Measurements from ENCODE around the gene CCDC122. TPM values are rescaled to one million over a fixed set of nuclear protein-coding genes. Genes with fewer than 3 reads are reported as not detected.

The CCDC122 gene
- total RNA-seq, 1 donor from 2014 or later: 11.5 TPM

- Mint-ChIP-seq H3K27me3 (ENCODE audit: low read depth) (no peaks in the 10 kb centered on the region), H3K27ac (no peak overlapping the region), H3K4me1 (peaks cover 8% of the 10 kb centered on the region), H3K4me3 (no peak overlapping the region), H3K9me3 (no peaks in the 10 kb centered on the region), H3K36me3 (no peaks in the 10 kb centered on the region)
- TF ChIP-seq CTCF (IDR thresholded peaks at IDR 0.05; ENCODE audit: unreplicated experiment): no peak
- DNase-seq (ENCODE audit: low spot score in 2 of 2, unreplicated experiment in 2 of 2): no peak
Observed at GRCh38 chr13:43802511-43802910, 77.0 kb downstream of the CCDC122 start.

GRCh38 chr13:43800828-43801227 lies 78.7 kb downstream of the CCDC122 start:
- no peak for TF ChIP-seq CTCF (IDR thresholded peaks at IDR 0.05; ENCODE audit: unreplicated experiment)

GRCh38 chr13:43799191-43799590 lies 80.3 kb downstream of the CCDC122 start:
- TF ChIP-seq CTCF (IDR thresholded peaks at IDR 0.05; ENCODE audit: unreplicated experiment): no peak
- H3K36me3 Mint-ChIP-seq: no peaks in the 10 kb centered on the region
- no peaks in the 10 kb centered on the region for H3K27me3 Mint-ChIP-seq (ENCODE audit: low read depth)
- no peak for DNase-seq (ENCODE audit: low spot score in 2 of 2, unreplicated experiment in 2 of 2)
- H3K9me3 Mint-ChIP-seq: no peaks in the 10 kb centered on the region
- H3K4me3 Mint-ChIP-seq: no peak overlapping the region
- peaks cover 8% of the 10 kb centered on the region for H3K4me1 Mint-ChIP-seq
- no peak overlapping the region for H3K27ac Mint-ChIP-seq

More at GRCh38 chr13:43800828-43801227, 78.7 kb downstream of the CCDC122 start:
- Mint-ChIP-seq H3K27ac (no peak overlapping the region), H3K36me3 (no peaks in the 10 kb centered on the region), H3K4me1 (peaks cover 13% of the 10 kb centered on the region), H3K27me3 (ENCODE audit: low read depth) (no peaks in the 10 kb centered on the region), H3K4me3 (no peak overlapping the region), H3K9me3 (no peaks in the 10 kb centered on the region)
- DNase-seq (ENCODE audit: low spot score in 2 of 2, unreplicated experiment in 2 of 2): no peak

GRCh38 chr13:43797869-43798268 lies 81.7 kb downstream of the CCDC122 start:
- no peak for TF ChIP-seq CTCF (IDR thresholded peaks at IDR 0.05; ENCODE audit: unreplicated experiment)
- no peak overlapping the region for H3K4me3 Mint-ChIP-seq
- no peak overlapping the region for H3K27ac Mint-ChIP-seq
- H3K36me3 Mint-ChIP-seq: no peaks in the 10 kb centered on the region
- H3K9me3 Mint-ChIP-seq: no peaks in the 10 kb centered on the region
- H3K4me1 Mint-ChIP-seq: peaks cover 7% of the 10 kb centered on the region
- H3K27me3 Mint-ChIP-seq (ENCODE audit: low read depth): no peaks in the 10 kb centered on the region
- no peak for DNase-seq (ENCODE audit: low spot score in 2 of 2, unreplicated experiment in 2 of 2)

- Mint-ChIP-seq H3K27ac (no peak overlapping the region), H3K27me3 (ENCODE audit: low read depth) (no peaks in the 10 kb centered on the region), H3K36me3 (no peaks in the 10 kb centered on the region), H3K4me1 (peaks cover 13% of the 10 kb centered on the region), H3K4me3 (no peak overlapping the region), H3K9me3 (no peaks in the 10 kb centered on the region)
- no peak for DNase-seq (ENCODE audit: low spot score in 2 of 2, unreplicated experiment in 2 of 2)
- no peak for TF ChIP-seq CTCF (IDR thresholded peaks at IDR 0.05; ENCODE audit: unreplicated experiment)
Observed at GRCh38 chr13:43797159-43797558, 82.4 kb downstream of the CCDC122 start.

GRCh38 chr13:43794416-43794815 lies 85.1 kb downstream of the CCDC122 start:
- no peak overlapping the region for H3K27ac Mint-ChIP-seq
- DNase-seq (ENCODE audit: low spot score in 2 of 2, unreplicated experiment in 2 of 2): no peak
- TF ChIP-seq CTCF (IDR thresholded peaks at IDR 0.05; ENCODE audit: unreplicated experiment): no peak
- H3K4me3 Mint-ChIP-seq: no peak overlapping the region
- no peaks in the 10 kb centered on the region for H3K36me3 Mint-ChIP-seq
- H3K27me3 Mint-ChIP-seq (ENCODE audit: low read depth): peaks cover 5% of the 10 kb centered on the region
- H3K4me1 Mint-ChIP-seq: peaks cover 17% of the 10 kb centered on the region
- no peaks in the 10 kb centered on the region for H3K9me3 Mint-ChIP-seq

All from mesothelial cell of epicardium (in vitro differentiated cells).